Suprapubic skin (tissue), 4 donors: ENCODE results near the gene PHF23. TPM values are rescaled to one million over a fixed set of nuclear protein-coding genes. Genes with fewer than 3 reads are reported as not detected.

ENCODE experiments used
- DNase-seq, 2 donors: peaks; one replicate each; pipeline ENCODE4 v3.0.0-alpha.2; 2019; ENCODE audit warnings: low spot score in 2 of 2
- H3K27ac ChIP-seq: fragments of 200-600 bp; sonication (generic); one replicate; pipeline ENCODE4 v1.5.1; 2019
- H3K27me3 ChIP-seq: fragments of 200-600 bp; sonication (generic); one replicate; pipeline ENCODE4 v1.5.1; 2019
- H3K36me3 ChIP-seq: fragments of 200-600 bp; sonication (generic); one replicate; pipeline ENCODE4 v1.5.1; 2019
- H3K4me1 ChIP-seq: fragments of 200-600 bp; sonication (generic); one replicate; pipeline ENCODE4 v1.5.1; 2019
- H3K4me3 ChIP-seq: fragments of 200-600 bp; sonication (generic); one replicate; pipeline ENCODE4 v1.5.1; 2019; ENCODE audit warnings: mild to moderate bottlenecking
- H3K9me3 ChIP-seq: fragments of 200-600 bp; sonication (generic); one replicate; pipeline ENCODE4 v1.5.1; 2019
- CTCF ChIP-seq, 2 donors: fragments of 200-600 bp in 1 of 2; fragments of 450-650 bp in 1 of 2; sonication (generic) in 1 of 2; IDR thresholded peaks; one replicate each; pipeline ENCODE4 v1.5.1; 2016 to 2019; ENCODE audit warnings: antibody characterized with exemption in 2 of 2, mild to moderate bottlenecking in 1 of 2, moderate library complexity in 1 of 2
- EP300 ChIP-seq: sonication (generic); formaldehyde crosslinking; IDR thresholded peaks from one replicate; pipeline ENCODE4 v1.6.1; 2017; ENCODE audit warnings: antibody characterized with exemption
- POLR2A ChIP-seq, 2 donors: fragments of 450-650 bp; IDR thresholded peaks; one replicate each; pipeline ENCODE4 v1.6.1; 2017; ENCODE audit warnings: antibody characterized with exemption in 2 of 2, mild to moderate bottlenecking in 2 of 2, moderate library complexity in 2 of 2
- POLR2AphosphoS5 ChIP-seq, 3 donors: sonication (generic); formaldehyde crosslinking; IDR thresholded peaks; one replicate each; pipeline ENCODE4 v1.6.1; 2017; ENCODE audit warnings: antibody characterized with exemption in 3 of 3
- WGBS: methylation state at CpG from one replicate; pipeline ENCODE4 v1.1.5; 2018; 5-methylcytosine and 5-hydroxymethylcytosine counted together
- total RNA-seq, 4 donors: library from RNA; depleted of rRNA; stranded (reverse); fragments of >200 nt; gene quantifications; one replicate each; pipeline ENCODE4 v1.1.0, GENCODE V29; 2016

Gene PHF23
- total RNA-seq, 4 donors from 2014 or later = 19.0 to 35.0 (median 29.1) TPM

GRCh38 chr17:7281953-7282751 is 42.9 kb upstream of the PHF23 start:
- DNase-seq = no peak
- Histone ChIP-seq H3K36me3 (no peaks in the 10 kb centered on the region), H3K27me3 (peaks cover 3% of the 10 kb centered on the region), H3K9me3 (no peaks in the 10 kb centered on the region), H3K4me3 (peak overlapping the region; percentile 53), H3K27ac (peak overlapping the region; percentile 73), H3K4me1 (peaks cover 34% of the 10 kb centered on the region)
- 9% methylated on average over 8 of the region's 43 CpGs for WGBS
- no peak for TF ChIP-seq POLR2A (IDR thresholded peaks at IDR 0.05)
- TF ChIP-seq POLR2AphosphoS5 (IDR thresholded peaks at IDR 0.05) = no peak
- TF ChIP-seq EP300 = no peak
- TF ChIP-seq CTCF (IDR thresholded peaks at IDR 0.05) = no peak

GRCh38 chr17:7281074-7281952 is 42.1 kb upstream of the PHF23 start, which contains the start of gene SLC2A4:
Gene SLC2A4 (plus strand): TSS chr17:7281718. CDS start chr17:7281935, 217 bp downstream.
- peaks cover 3% of the 10 kb centered on the region for H3K27me3 ChIP-seq
- no peaks in the 10 kb centered on the region for H3K9me3 ChIP-seq
- H3K27ac ChIP-seq = peak within 1 kb of the TSS; percentile 73
- TF ChIP-seq CTCF (IDR thresholded peaks at IDR 0.05) = no peak
- TF ChIP-seq POLR2AphosphoS5 (IDR thresholded peaks at IDR 0.05) = no peak
- no peak for TF ChIP-seq POLR2A (IDR thresholded peaks at IDR 0.05)
- peak within 1 kb of the TSS; percentile 53 for H3K4me3 ChIP-seq
- 0% methylated on average over 32 of the region's 71 CpGs for WGBS
- H3K4me1 ChIP-seq = peaks cover 34% of the 10 kb centered on the region
- H3K36me3 ChIP-seq = no peaks in the 10 kb centered on the region
- peak; percentile 95 for DNase-seq

- H3K4me1 ChIP-seq = peaks cover 34% of the 10 kb centered on the region
- H3K9me3 ChIP-seq = no peaks in the 10 kb centered on the region
- WGBS = 3% methylated on average over 10 of the region's 29 CpGs
- peak overlapping the region; percentile 53 for H3K4me3 ChIP-seq
- TF ChIP-seq CTCF (IDR thresholded peaks at IDR 0.05) (peak; percentile 85 to 95), EP300 (no peak), POLR2AphosphoS5 (IDR thresholded peaks at IDR 0.05) (no peak), POLR2A (IDR thresholded peaks at IDR 0.05) (no peak)
- H3K27me3 ChIP-seq = peaks cover 3% of the 10 kb centered on the region
- H3K36me3 ChIP-seq = no peaks in the 10 kb centered on the region
- DNase-seq = peak; percentile 87 to 93
- peak overlapping the region; percentile 73 for H3K27ac ChIP-seq
Measured at GRCh38 chr17:7280519-7281073, 41.3 kb upstream of the PHF23 start.

- DNase-seq = no peak
- H3K27ac ChIP-seq = no peak overlapping the region
- 83% methylated on average over 8 of the region's 8 CpGs for WGBS
- peaks cover 3% of the 10 kb centered on the region for H3K27me3 ChIP-seq
- no peaks in the 10 kb centered on the region for H3K36me3 ChIP-seq
- peaks cover 34% of the 10 kb centered on the region for H3K4me1 ChIP-seq
- H3K9me3 ChIP-seq = no peaks in the 10 kb centered on the region
- no peak for TF ChIP-seq POLR2A (IDR thresholded peaks at IDR 0.05)
- no peak for TF ChIP-seq EP300
- TF ChIP-seq POLR2AphosphoS5 (IDR thresholded peaks at IDR 0.05) = no peak
- TF ChIP-seq CTCF (IDR thresholded peaks at IDR 0.05) = no peak
- H3K4me3 ChIP-seq = no peak overlapping the region
Measured at GRCh38 chr17:7279448-7279847, 40.2 kb upstream of the PHF23 start.
